GM12878 (cell line): ENCODE data around the gene ZFP62. TPM values are rescaled to one million over a fixed set of nuclear protein-coding genes. Genes with fewer than 3 reads are reported as not detected.
A peak's percentile ranks its signal among the peaks of the same experiment; 100 is the strongest.

Source experiments
- ATAC-seq: fragments of 200-7000 bp; cut with Tn5 transposase; 3 replicates; pipeline ENCODE4 v1.9.1; 2020; ENCODE audit warnings: mild to moderate bottlenecking, moderate library complexity
- BruUV-seq: library from RNA; stranded (reverse); fragments of 400-500 nt; replicated peaks from 2 replicates; lab custom pipeline; 2021; lab: Mats Ljungman, UMichigan
- CTCF ChIA-PET: fragments of 300-600 bp; sonication (Branson Sonifier 250); formaldehyde crosslinking; extraction: SDS; loops from one replicate; lab custom pipeline; 2021; ENCODE audit warnings: inconsistent platforms; lab: Yijun Ruan, JAX
- POLR2A ChIA-PET: fragments of 350-600 bp; formaldehyde crosslinking; extraction: SDS; loops from one replicate; lab custom pipeline; 2021; ENCODE audit warnings: inconsistent platforms; lab: Charles Lee
- RAD21 ChIA-PET: fragments of 300-600 bp; sonication (Branson Sonifier 250); formaldehyde crosslinking; loops from one replicate; lab custom pipeline; 2023; ENCODE audit warnings: antibody characterized with exemption; ENCODE audit not compliant: unreplicated experiment; lab: Charles Lee
- SMC1A ChIA-PET: fragments of 300-600 bp; sonication (Branson Sonifier 250); formaldehyde crosslinking; loops from one replicate; lab custom pipeline; 2023; ENCODE audit not compliant: unreplicated experiment, uncharacterized antibody; lab: Charles Lee
- DNase-seq: peaks from one replicate; pipeline ENCODE4 v3.0.0-alpha.2; 2011; ENCODE audit warnings: low read depth, low spot score
- FAIRE-seq: peaks from 3 replicates; lab custom pipeline; 2011; peaks lifted over from hg19 to GRCh38; lab: Jason Lieb, UNC
- H2AFZ ChIP-seq: 2 replicates; pipeline ENCODE4 v1.6.0; 2011; ENCODE audit warnings: low read depth, low read length, control low read depth; ENCODE audit not compliant: control insufficient read depth
- H3K27ac ChIP-seq: 2 replicates; pipeline ENCODE4 v1.5.1; 2011; ENCODE audit warnings: control low read depth; ENCODE audit not compliant: control insufficient read depth, insufficient read depth
- H3K27me3 ChIP-seq, 2 experiments: replicated peaks in 1 of 2; 2 replicates each; pipeline versions ENCODE4 v1.6.0 to v1.6.1; 2011; ENCODE audit warnings: low read length in 1 of 2; ENCODE audit not compliant: control insufficient read depth in 2 of 2, insufficient read depth in 2 of 2
- H3K36me3 ChIP-seq, 2 experiments: 2 replicates each; pipeline ENCODE4 v1.5.1; 2011; ENCODE audit warnings: low read length in 1 of 2; ENCODE audit not compliant: control insufficient read depth in 2 of 2, insufficient read depth in 2 of 2
- H3K4me1 ChIP-seq: 2 replicates; pipeline ENCODE4 v1.6.1; 2011; ENCODE audit warnings: mild to moderate bottlenecking, low read length, moderate library complexity, mixed read lengths; ENCODE audit not compliant: control insufficient read depth, insufficient read depth
- H3K4me2 ChIP-seq: 2 replicates; pipeline ENCODE4 v1.6.0; 2011; ENCODE audit warnings: control low read depth; ENCODE audit not compliant: control insufficient read depth, insufficient read depth
- H3K4me3 ChIP-seq: fragments of 200-600 bp; sonication (generic); 2 replicates; pipeline ENCODE4 v1.5.1; 2016
- H3K79me2 ChIP-seq: 2 replicates; pipeline ENCODE4 v1.6.0; 2011; ENCODE audit warnings: low read length; ENCODE audit not compliant: control insufficient read depth, insufficient read depth
- H3K9ac ChIP-seq: 2 replicates; pipeline ENCODE4 v1.8.0; 2011; ENCODE audit warnings: low read length, control low read depth, mixed read lengths; ENCODE audit not compliant: control insufficient read depth, insufficient read depth
- H3K9me3 ChIP-seq: replicated peaks from 3 replicates; pipeline ENCODE4 v1.5.1; 2011; ENCODE audit warnings: mild to moderate bottlenecking, low read length; ENCODE audit not compliant: control insufficient read depth, insufficient read depth
- H4K20me1 ChIP-seq: 2 replicates; pipeline ENCODE4 v1.6.0; 2011; ENCODE audit not compliant: control insufficient read depth, insufficient read depth
- BACH1 ChIP-seq: fragments of 450-650 bp; IDR thresholded peaks from 2 replicates; pipeline ENCODE4 v1.6.1; 2017; ENCODE audit warnings: mild to moderate bottlenecking, borderline replicate concordance
- CBX3 ChIP-seq: fragments of 200-600 bp; sonication (generic); IDR thresholded peaks from 2 replicates; pipeline ENCODE4 v1.6.1; 2016; ENCODE audit warnings: low read depth, borderline replicate concordance
- EP300 ChIP-seq, 2 experiments: fragments of 150-350 bp in 1 of 2; IDR thresholded peaks; 2 replicates each; pipeline ENCODE4 v1.6.1; 2011 to 2012; ENCODE audit warnings: low read depth in 2 of 2, low read length in 2 of 2, borderline replicate concordance in 1 of 2, improper control_type of control experiment in 1 of 2, inconsistent platforms in 1 of 2; ENCODE audit not compliant: control insufficient read depth in 1 of 2
- HSF1 ChIP-seq: fragments of 150-350 bp; IDR thresholded peaks from 2 replicates; pipeline ENCODE4 v1.6.1; 2014; ENCODE audit warnings: mild to moderate bottlenecking, low read depth, low read length
- MAX ChIP-seq: IDR thresholded peaks from 2 replicates; pipeline ENCODE4 v1.6.1; 2012; ENCODE audit warnings: low read depth, low read length, improper control_type of control experiment
- MYB ChIP-seq: fragments of 150-350 bp; IDR thresholded peaks from 2 replicates; pipeline ENCODE4 v1.6.1; 2014; ENCODE audit warnings: mild to moderate bottlenecking, low read depth, low read length, borderline replicate concordance
- NR2F1 ChIP-seq: fragments of 450-650 bp; conservative IDR thresholded peaks from 2 replicates; pipeline ENCODE4 v1.6.1; 2017; ENCODE audit warnings: mild to moderate bottlenecking
- POLR2A ChIP-seq: IDR thresholded peaks from 2 replicates; pipeline ENCODE4 v1.6.1; 2011; ENCODE audit warnings: low read depth, mild to moderate bottlenecking, low read length
- POLR2AphosphoS2 ChIP-seq: IDR thresholded peaks from 2 replicates; pipeline ENCODE4 v1.6.1; 2011; ENCODE audit warnings: low read depth, mild to moderate bottlenecking, low read length, improper control_type of control experiment, moderate library complexity
- POLR2AphosphoS5 ChIP-seq: IDR thresholded peaks from 2 replicates; pipeline ENCODE4 v1.6.1; 2011; ENCODE audit warnings: mild to moderate bottlenecking, low read length, inconsistent platforms
- SUPT20H ChIP-seq: IDR thresholded peaks from 2 replicates; pipeline ENCODE4 v1.6.1; 2011; ENCODE audit warnings: low read depth, mild to moderate bottlenecking, low read length, moderate library complexity, borderline replicate concordance; ENCODE audit not compliant: control insufficient read depth
- TCF12 ChIP-seq: IDR thresholded peaks from 2 replicates; pipeline ENCODE4 v1.6.1; 2011; ENCODE audit warnings: low read depth, mild to moderate bottlenecking, low read length
- ZNF384 ChIP-seq: IDR thresholded peaks from 2 replicates; pipeline ENCODE4 v1.6.1; 2012; ENCODE audit warnings: low read depth, mild to moderate bottlenecking, low read length, improper control_type of control experiment, borderline replicate concordance
- ZNF687 ChIP-seq: fragments of 450-650 bp; IDR thresholded peaks from 2 replicates; pipeline ENCODE4 v1.6.1; 2017; ENCODE audit warnings: mild to moderate bottlenecking, moderate library complexity
- WGBS: methylation state at CpG from one replicate; pipeline ENCODE4 v1.1.6; 2016; ENCODE audit warnings: low lambda C conversion rate; ENCODE audit not compliant: insufficient replicate concordance, insufficient coverage; ENCODE audit errors: missing lambda C conversion rate; 5-methylcytosine and 5-hydroxymethylcytosine counted together
- in situ Hi-C: fragments of 300-500 bp; cut with MboI; formaldehyde crosslinking; loops from 9 replicates; pipeline ENCODE4 v1.14.3; 2018; ENCODE audit warnings: mixed read lengths
- intact Hi-C: fragments of 100-400 bp; cut with micrococcal nuclease; formaldehyde crosslinking; loops from one replicate; pipeline ENCODE4 v1.14.2; 2022; ENCODE audit not compliant: unreplicated experiment
- polyA plus RNA-seq, 11 experiments: library from polyadenylated mRNA; depleted of rRNA in 4 of 11; unstranded in 6 of 11; stranded (reverse) in 5 of 11; fragments of >200 nt; fragmentation: Nextera tagmentation in 4 of 11; fragmentation: Illumina TruSeq in 1 of 11; extraction: Ambion mirVana in 4 of 11; extraction: Trizol in 1 of 11; gene quantifications; 1 replicate in 1 of 11; 2 replicates in 10 of 11; pipeline versions ENCODE4 v1.2.1 to v1.2.3, GENCODE V29; 2011 to 2016; ENCODE audit warnings: inconsistent platforms in 2 of 11, missing spikeins in 2 of 11, low read depth in 1 of 11
- total RNA-seq, 4 experiments: library from RNA; depleted of rRNA in 3 of 4; stranded (reverse); fragments of >200 nt in 3 of 4; fragmentation: Illumina TruSeq in 1 of 4; extraction: Trizol in 1 of 4; gene quantifications; 2 replicates each; pipeline versions ENCODE4 v1.2.1 to v1.2.3, GENCODE V29; 2013 to 2021

The ZFP62 gene
- total and polyA plus RNA-seq, 10 of the 15 experiments (the other 5 are each of a cell fraction or from before 2014, with no cell fraction given): 9.2 to 39.7 (median 21.1) TPM

GRCh38 chr5:180820788-180821321, 40.2 kb downstream of the ZFP62 start (continued):
- TF ChIP-seq EP300 (IDR thresholded peaks at IDR 0.05; ENCODE audit: borderline replicate concordance in 1 of 2, control insufficient read depth in 1 of 2, low read depth in 2 of 2, low read length in 2 of 2): peak in 1 of 2 experiments; percentile 57; a peak in 2 of 4 replicates
- TF ChIP-seq TCF12: peak; percentile 90

- no peak for TF ChIP-seq BACH1
- no peak for TF ChIP-seq ZNF687
- TF ChIP-seq HSF1: no peak
- TF ChIP-seq CBX3: no peak
- TF ChIP-seq MYB: no peak
- TF ChIP-seq POLR2AphosphoS2: no peak
- TF ChIP-seq MAX: no peak
- TF ChIP-seq NR2F1: no peak
- no peak for TF ChIP-seq EP300 (IDR thresholded peaks at IDR 0.05; ENCODE audit: borderline replicate concordance in 1 of 2, control insufficient read depth in 1 of 2, low read depth in 2 of 2, low read length in 2 of 2)
- no peak for TF ChIP-seq ZNF384
- TF ChIP-seq POLR2A: no peak
- TF ChIP-seq SUPT20H: no peak
- TF ChIP-seq POLR2AphosphoS5: no peak
- no peak overlapping the region for H3K4me2 ChIP-seq
- FAIRE-seq (no peak), DNase-seq (no peak), ATAC-seq (no peak)
- no TSS peak for BruUV-seq
- H3K36me3 ChIP-seq: no peaks in the 10 kb centered on the region
- no peak overlapping the region for H2AFZ ChIP-seq
- in situ Hi-C loops: loop anchor here (25.0 kb wide), 1 partner anchor 1007 kb away; the partner anchor contains the start of genes MGAT4B and SQSTM1
- H3K27ac ChIP-seq: no peak overlapping the region
- WGBS: 87% methylated on average over 6 of the region's 6 CpGs
- H3K4me1 ChIP-seq: peaks cover 56% of the 10 kb centered on the region
- no peaks in the 10 kb centered on the region for H4K20me1 ChIP-seq
- intact Hi-C loops: no loop called here
- H3K79me2 ChIP-seq: no peaks in the 10 kb centered on the region
- no peak overlapping the region for H3K4me3 ChIP-seq
- ChIA-PET SMC1A (interaction anchor here (0.6 to 3.8 kb wide), 4 partner anchors 7 to 13 kb away, joined by 3 to 22 read pairs (median 8); no protein-coding TSS in a partner anchor), CTCF (interaction anchor here (1.4 to 2.7 kb wide), 3 partner anchors 11 to 20 kb away, joined by 6 to 7 read pairs (median 6); no protein-coding TSS in a partner anchor), POLR2A (interaction anchor here (1.5 to 3.8 kb wide), 3 partner anchors 10 to 13 kb away, joined by 5 to 41 read pairs (median 10); no protein-coding TSS in a partner anchor), RAD21 (interaction anchor here (1.3 to 9.0 kb wide), 2 partner anchors 11 to 12 kb away, joined by 4 to 70 read pairs; no protein-coding TSS in a partner anchor)
- H3K9me3 ChIP-seq: no peaks in the 10 kb centered on the region
- H3K27me3 ChIP-seq: no peaks in the 10 kb centered on the region
- H3K9ac ChIP-seq: no peak overlapping the region
These were observed 42.3 kb downstream of the ZFP62 start for GRCh38 chr5:180818677-180819341.
